Stimulated activated CD4-positive, alpha-beta T cell treated with anti-CD3 and anti-CD28 coated beads, Interleukin-1b, Interleukin-23, amount 100 ng/mL, for 48 hours (primary cell): Measurements from ENCODE around the gene SLITRK1.

Experiments used
- DNase-seq: peaks from one replicate; pipeline ENCODE4 v3.0.0-alpha.2; 2020

SLITRK1 gene, protein sequence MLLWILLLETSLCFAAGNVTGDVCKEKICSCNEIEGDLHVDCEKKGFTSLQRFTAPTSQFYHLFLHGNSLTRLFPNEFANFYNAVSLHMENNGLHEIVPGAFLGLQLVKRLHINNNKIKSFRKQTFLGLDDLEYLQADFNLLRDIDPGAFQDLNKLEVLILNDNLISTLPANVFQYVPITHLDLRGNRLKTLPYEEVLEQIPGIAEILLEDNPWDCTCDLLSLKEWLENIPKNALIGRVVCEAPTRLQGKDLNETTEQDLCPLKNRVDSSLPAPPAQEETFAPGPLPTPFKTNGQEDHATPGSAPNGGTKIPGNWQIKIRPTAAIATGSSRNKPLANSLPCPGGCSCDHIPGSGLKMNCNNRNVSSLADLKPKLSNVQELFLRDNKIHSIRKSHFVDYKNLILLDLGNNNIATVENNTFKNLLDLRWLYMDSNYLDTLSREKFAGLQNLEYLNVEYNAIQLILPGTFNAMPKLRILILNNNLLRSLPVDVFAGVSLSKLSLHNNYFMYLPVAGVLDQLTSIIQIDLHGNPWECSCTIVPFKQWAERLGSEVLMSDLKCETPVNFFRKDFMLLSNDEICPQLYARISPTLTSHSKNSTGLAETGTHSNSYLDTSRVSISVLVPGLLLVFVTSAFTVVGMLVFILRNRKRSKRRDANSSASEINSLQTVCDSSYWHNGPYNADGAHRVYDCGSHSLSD

DNA sequence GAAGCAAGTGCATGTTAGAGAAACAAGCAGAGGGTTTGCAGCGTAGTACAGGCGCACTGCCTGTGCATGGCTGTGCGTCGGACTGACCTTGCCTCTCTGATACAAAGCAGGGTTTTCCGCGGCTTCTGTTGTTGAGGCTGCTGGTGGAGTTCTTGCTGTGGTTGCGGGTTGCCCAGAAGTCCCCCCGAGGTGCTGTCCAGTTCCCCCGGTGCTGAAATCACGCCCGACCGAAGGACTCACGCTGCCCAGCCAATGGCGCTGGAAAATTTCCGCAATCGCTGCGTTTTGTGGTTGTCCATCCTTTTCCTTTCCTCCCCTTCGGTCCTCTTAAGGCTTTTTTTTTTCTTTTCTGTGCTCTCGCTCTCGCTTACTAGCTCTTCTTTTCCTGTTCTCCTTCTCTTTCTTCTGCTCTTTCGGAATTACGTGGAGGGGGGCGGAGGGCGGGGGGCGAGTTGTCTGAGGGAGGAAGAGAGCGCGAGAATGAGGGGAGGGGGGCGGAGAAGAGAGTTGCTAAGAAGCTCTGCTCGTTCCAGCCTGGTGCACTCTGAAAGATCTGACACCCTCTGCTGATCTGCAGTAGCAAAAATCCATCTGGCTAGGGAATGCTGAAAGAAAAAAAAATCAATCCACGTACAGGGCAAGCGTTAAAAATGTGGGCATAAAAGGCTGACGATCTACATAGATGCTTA is at the start of gene SLITRK1:
SLITRK1 (minus strand) TSS at position 558 of the 689 bp plus-strand sequence. CDS start 967 bp downstream, outside the sequence.
- no peak for DNase-seq

DNA sequence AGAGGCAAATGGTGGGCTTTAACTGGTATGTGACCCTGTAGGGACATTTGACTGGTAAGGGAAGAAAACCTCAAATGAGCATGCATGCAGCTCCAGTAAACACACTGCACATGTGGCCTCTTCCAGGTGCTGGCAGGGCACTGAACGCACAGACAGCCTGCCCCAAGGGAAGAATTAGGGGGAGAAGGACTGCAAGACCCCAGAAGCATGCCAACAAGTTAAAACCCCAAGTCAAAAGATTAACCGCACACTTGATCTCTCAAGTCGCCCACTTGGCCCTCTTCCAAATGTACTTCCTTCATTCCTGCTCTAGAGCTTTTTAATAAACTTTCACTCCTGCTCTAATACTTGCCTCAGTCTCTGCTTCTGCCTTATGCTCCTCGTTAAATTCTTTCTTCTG is 46.9 kb upstream of the SLITRK1 start:
- DNase-seq, result no peak

DNA sequence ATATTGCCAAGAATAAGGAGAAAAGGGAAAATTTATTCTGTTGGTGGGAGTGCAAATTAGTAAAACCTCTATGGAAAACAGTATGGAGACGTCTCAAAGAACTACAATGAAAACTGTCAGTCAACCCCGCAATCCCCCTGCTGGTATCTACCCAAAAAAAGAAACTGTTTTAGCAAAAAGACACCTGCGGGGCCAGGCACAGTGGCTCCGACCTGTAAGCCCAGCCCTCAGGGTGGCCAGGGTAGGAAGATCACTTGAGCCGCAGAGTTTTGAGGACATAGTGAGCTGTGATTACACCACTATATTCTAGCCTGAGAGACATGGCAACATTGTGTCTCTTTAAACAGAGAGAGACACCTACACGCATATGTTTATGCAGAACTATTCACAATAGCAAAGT is 37.5 kb upstream of the SLITRK1 start:
- DNase-seq, result no peak

DNA sequence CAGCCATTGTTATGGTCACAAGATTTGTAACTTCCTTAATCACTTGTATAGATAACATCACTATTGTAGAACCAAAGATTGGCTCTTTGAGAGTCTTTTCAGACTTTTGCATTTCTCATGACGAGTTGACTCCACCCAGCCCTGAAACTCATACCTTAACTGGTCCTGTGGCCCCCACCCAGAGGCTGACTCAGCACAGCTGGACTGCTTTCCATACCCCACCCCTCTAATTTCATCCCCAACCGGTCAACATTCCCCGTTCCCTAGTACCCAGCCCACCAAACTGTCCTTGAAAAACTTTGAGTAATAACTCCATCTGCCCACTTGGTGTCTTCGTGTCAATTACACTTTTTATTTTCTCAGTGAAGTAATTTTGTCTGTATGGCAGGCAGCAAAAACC is 32.1 kb upstream of the SLITRK1 start:
- DNase-seq, result no peak

DNA sequence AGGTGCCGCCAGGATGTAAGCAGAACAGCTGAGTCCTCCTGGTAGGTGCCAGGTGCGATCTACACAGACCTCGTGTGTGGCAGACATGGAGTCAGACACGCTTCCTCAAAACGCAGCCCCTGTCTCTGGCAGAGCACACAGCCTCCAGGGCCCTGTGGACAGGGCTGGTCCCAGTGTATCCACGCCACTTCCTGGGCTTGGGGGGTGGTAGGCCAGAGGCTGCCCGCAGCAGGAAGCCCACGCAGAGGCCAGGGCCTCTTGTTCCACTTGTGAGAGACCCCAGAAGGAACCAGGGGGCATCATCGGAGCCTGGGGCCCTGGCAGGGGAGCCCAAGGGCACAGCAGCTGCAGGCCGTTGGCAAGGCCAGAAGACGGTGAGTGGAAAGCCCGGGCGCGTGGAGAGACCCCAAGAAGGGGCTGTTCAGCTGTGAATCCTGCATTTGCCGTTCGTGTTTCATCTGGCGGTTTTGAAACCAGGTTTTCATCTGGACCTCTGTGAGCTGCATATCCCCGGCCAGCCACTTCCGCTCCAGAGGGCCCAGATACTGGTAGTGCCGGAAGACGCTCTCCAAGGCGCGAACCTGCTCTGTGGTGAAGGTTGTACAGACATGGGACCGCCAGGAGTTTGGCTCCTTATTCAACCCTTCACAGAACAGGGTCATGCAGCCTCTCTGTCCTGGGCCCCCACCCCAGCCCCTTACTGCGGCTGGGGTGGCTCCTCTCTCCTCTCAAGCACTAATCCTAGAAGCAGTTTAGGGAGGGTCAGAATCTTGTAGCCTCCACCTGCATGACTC is 25.1 kb upstream of the SLITRK1 start:
- no peak for DNase-seq

DNA sequence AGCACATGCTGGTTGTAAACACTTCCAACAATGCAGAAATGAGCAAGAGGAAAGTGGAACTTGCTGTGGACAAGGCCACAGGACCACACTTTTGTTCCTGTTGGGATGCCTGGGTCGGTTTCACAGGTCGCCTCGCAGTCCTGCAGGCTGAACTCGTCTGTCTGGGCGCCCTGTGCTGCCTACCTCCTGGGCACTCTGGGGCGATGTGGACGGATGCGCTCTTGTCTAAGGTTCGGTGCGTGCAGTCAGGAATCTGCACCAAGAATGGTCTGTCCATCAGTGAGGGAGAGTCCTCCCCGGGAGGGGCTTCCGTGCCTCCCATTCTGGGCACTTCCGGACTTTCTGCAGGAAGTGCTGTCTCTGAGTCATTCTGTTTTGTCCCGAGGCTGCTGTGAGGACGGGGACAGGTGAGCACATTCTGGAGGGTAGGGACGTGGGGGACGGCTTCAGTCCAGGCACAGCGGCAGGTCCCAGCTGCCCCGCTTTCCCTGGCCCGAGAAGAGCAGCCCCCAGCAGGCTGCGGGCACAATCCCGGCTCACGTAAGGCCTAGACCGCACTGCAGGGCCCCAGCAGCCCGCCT is 24.1 kb upstream of the SLITRK1 start:
- DNase-seq, result no peak

DNA sequence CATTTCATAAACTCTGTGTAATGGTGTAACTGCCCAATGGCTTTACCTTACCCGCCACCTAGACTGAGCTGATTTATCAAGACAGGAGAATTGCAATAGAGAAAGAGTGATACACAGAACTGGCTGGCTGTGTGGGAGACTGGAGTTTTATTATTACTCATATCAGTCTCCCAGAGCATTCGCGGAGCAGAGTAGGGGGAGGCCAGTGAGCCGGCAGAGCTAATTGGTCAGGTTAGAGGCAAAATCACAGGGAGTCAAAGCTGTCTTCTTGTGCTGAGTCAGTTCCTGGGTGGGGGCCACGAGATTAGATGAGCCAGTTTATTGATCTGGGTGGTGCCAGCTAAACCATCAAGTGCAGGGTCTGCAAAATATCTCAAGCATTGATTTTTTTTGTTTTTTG is 23.4 kb upstream of the SLITRK1 start:
- no peak for DNase-seq

DNA sequence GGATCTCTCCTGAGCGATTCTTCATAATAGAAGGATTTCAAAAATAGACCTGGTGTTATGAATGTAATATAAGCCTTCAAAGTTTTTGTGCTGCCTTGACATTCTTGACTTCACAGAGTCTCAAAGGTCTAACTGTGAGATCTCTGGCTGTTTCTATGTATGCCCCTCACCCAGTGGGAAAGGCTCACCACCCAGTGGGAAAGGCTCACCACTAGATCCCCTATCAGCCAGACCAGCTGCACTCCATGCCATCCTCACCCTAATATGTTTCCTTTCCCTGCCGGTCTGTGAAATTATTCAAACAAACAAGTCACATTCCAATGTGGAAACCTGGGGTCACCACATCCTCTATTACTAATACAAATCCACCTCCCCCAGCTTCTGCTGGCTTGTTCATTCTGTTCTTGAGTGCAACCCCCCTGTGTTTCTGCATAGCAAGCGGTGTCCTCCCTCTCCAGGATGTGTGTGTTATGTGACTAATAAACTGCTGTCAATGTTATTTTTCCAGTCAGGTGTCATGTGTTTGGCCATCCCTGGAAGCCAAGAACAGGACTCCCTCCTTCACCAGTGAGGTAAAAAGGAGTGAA is 13.8 kb upstream of the SLITRK1 start:
- DNase-seq, result no peak

DNA sequence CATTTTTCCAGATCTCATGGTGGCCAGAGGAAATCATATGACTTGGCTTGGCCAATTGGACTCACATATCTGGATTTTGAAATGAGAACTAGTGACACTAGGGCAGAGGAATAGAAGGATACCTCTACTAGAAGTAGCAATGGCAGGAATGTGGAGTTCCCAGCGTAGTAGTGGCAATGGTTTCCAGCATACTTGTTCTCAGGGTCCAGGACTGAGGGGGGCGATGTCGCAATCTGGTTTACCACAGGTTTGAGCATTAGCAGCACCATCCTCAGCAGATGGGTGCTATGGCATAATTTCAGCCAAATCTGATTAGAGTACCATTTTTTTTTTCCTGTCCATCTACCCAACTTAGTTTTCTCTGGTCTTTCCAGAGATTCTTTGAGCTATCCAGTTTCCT is 8.1 kb upstream of the SLITRK1 start:
- DNase-seq, result no peak

DNA sequence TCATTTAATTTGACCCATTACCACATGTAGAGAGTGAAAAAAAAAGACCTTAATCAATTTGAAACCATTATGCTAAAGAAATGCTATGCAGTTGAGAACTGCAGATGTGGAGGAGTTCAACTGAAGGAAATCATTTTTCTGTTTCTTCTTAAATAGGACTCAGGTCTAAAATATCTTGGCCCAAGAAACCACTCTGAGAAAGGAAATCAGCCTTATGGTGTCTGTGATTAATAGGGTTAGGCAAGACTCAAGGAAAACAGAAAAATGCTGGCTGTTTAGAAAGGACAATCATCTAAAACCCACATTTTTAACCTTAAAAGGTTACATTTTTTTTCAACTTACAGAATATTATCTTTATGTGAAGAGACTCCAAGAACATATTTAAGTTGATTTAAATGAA is 1.9 kb upstream of the SLITRK1 start:
- DNase-seq, result no peak

DNA sequence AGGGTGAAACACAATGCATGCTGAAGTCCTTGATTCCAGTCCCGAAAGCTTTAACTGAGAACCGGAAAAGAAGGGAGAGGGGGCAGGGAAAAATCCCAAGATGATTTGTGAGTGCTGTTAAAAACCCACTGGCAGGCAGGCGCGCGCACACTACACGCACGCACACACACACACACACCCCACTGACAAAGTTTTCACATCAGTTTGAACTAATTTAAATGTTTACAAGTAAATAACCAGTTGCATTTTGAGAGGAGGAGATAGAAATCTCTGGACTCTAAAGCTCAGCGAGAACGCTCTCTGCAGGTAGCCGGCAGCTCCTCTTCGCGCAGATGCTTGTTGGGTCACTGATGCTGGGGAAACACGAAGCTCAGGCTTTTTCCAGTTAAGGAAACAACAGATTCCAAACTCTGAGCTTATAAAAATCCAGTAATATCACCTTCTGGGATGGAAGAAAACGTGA is 818 bp upstream of the SLITRK1 start:
- DNase-seq, result no peak

DNA sequence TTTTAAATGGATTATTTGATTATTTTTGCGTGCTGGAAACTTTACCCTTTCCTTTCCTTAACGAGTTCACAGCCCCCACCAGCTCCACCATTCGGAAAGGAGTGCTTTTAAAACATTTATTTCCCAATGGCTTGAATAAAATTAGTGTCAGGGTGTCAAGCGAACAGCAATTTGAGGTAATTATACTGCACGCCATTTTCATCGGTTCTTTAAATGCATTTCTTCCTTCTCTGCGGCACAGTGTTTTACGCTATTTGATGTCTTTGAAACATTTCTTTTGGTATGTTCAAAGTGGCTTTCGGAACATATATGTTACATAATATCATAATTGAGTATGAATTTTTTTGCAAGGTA is 309 bp upstream of the SLITRK1 start:
- no peak for DNase-seq

DNA sequence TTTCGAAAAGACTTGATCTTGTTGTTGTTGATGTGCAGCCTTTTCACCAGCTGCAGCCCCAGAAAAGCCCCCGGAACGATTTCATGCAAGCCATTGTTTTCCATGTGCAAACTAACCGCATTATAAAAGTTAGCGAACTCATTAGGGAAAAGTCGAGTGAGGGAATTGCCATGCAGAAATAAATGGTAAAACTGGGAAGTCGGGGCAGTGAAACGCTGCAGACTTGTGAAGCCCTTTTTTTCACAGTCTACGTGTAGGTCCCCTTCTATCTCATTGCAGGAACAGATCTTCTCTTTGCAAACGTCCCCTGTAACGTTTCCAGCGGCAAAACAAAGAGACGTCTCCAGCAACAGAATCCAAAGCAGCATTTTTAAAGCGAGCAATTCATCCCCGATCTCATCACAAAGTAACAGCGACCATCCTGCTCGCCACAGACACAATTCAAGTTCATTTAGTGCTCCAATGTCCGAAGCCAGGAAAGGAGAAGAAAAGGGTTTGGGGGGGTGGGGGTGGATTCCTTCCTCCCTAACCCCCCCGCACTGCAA is 1.1 kb downstream of the SLITRK1 start:
- no peak for DNase-seq

DNA sequence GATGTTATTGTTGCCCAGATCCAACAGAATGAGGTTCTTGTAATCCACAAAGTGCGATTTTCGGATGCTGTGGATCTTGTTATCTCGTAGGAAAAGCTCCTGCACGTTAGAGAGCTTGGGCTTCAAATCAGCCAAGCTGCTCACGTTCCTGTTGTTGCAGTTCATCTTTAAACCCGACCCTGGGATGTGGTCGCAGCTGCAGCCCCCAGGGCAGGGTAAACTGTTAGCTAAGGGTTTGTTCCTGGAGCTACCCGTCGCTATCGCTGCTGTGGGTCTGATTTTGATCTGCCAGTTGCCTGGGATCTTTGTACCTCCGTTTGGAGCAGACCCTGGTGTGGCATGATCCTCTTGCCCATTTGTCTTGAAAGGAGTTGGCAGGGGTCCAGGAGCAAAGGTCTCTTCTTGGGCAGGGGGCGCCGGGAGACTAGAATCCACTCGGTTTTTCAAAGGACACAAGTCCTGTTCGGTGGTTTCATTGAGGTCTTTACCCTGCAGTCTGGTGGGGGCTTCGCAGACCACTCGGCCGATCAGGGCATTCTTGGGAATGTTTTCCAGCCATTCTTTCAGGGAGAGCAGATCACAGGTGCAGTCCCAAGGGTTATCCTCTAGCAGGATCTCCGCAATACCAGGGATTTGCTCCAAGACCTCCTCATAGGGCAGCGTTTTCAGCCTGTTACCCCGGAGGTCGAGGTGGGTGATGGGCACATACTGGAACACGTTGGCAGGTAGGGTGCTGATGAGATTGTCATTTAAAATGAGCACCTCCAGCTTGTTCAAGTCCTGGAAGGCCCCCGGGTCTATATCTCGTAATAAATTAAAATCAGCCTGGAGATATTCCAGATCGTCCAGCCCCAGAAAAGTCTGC is 1.8 kb downstream of the SLITRK1 start:
- DNase-seq, result no peak

DNA sequence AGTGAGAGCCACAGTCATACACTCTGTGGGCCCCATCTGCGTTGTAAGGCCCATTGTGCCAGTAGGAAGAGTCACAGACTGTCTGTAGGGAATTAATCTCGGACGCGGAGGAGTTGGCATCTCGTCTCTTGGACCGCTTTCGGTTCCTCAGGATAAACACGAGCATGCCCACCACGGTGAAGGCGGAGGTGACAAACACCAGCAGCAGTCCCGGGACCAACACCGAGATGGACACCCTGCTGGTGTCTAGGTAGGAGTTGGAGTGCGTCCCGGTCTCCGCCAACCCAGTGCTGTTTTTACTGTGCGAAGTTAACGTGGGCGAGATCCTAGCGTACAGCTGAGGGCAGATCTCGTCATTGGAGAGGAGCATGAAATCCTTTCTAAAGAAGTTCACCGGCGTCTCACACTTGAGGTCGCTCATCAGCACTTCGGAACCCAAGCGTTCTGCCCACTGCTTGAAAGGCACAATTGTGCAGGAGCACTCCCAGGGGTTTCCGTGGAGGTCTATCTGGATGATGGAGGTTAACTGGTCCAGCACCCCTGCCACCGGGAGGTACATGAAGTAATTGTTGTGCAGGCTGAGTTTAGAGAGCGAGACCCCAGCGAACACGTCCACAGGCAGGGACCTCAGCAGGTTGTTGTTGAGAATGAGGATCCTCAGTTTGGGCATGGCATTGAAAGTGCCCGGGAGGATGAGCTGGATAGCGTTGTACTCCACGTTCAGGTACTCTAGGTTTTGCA is 2.7 kb downstream of the SLITRK1 start:
- no peak for DNase-seq

DNA sequence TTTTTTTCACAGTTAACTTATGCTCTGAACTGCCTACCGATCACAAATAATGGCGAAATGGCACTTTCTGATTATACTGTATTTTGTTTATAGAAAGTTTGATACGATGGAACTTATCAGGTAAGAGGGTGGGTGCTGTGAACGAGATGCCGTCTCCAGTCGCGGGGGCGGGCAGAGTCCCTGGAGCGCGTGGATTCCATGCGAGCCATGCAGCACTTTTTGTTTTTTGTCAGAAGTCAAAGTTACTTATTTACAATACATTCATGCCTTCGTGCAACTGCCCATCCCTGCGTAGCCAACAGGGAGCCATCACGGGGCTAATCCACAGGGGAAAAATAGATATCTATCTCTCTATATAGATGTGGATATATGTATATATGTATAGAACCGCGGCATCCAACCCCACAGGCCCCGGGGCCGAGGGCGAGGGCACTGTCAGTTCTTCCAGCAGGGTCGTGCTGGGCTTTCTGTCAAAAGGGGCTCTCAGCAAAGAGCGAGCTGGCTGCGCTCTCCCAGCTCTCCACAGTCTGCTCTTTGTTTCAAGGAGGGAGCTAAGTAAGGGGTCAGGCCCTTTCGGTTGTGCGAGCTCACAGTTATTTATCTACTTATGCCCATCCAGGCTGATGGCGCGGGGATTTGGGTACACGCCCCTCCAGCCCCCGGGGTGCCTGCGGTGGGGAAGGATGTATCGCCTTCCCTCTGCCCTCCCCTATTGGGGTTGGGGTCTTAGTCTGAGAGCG is 3.4 kb downstream of the SLITRK1 start:
- no peak for DNase-seq

DNA sequence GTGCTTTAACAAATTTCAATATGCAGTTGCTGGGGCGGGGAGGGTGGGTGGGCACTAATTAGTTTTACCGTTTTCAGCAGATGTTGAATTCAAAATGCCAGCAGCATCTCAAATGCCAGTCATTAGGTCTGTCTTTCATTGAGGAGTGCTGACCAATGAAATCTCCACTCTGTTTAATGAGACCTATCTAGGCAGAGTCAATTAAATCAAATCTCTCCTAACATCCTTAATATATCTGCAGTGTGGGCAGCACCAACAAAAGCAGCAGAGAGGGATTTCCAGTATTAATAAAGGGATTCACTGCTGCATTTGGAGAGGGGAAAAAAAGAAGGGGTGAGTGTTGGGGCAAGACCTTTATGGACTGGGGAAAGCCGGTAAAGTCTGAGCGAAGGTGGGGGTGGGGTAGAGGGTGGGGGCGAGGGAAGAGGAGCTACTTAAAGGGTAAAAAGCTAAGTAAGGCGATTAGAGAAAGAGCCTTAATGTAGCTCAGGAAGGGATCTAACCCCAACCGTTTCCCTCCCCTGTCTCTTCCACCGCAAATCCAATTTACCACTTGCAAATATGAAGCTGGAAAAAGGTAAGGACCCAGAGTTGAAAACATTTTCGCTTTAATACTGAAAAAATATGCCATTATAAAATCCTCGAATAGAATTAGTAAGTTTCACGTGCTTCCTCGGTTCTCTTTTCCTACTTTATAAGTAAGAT is 4.5 kb downstream of the SLITRK1 start:
- no peak for DNase-seq

DNA sequence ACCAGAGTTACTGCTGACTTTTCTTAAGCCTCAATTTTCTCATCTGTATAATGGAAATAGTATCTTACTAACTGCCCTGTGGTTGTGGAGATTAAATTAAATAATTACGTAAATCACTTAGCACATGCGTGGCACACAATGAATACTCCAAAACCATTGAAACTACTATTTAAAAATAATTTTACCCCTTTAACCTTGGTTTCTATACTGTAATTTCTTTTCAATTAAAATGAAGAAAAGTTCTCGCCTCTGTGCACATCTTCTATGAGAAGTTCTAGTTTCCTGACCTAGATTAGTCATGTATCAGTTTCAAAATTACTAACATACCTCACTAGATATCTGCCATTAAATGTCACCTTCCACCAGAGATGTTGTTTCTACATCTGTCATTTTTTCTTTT is 5.7 kb downstream of the SLITRK1 start:
- DNase-seq, result no peak

DNA sequence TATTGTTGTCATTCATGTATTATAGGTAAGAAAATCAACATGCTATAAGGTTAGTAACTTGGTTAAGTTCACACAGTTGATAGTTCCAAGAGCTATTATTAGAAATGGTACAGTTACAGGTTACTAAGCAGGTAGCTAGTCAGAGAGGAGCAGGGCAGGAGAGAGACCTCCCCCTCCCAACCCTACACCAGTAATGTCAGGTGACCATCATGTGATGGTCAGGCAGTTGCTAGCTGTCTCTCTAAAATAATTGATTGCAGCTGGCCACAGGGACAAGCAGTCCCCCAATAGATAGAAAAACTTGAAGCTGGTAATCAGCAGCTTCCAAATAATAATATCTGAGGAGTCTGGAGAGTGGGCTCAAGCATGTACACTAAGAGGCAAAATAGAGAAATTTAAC is 14.6 kb downstream of the SLITRK1 start:
- no peak for DNase-seq
